Heart left ventricle (tissue), 13 donors: Measurements from ENCODE around the gene ZNF618.

Experiments
- CTCF ChIP-seq, 12 donors: fragments of 200-600 bp; sonication (generic) in 4 of 12; IDR thresholded peaks; one replicate each; pipeline versions ENCODE4 v1.5.0 to v1.8.0; 2018 to 2022; ENCODE audit warnings: antibody characterized with exemption in 12 of 12, mild to moderate bottlenecking in 5 of 12
- POLR2A ChIP-seq, 2 donors: fragments of 450-650 bp; IDR thresholded peaks; one replicate each; pipeline ENCODE4 v1.6.1; 2017; ENCODE audit warnings: antibody characterized with exemption in 2 of 2, mild to moderate bottlenecking in 2 of 2, moderate library complexity in 2 of 2
- donor health status: ischemic (EF 13 %, LVEDD 7.1; RV severe dilation, severe dysfunction).
- donor health status: DM: no; HTN: yes; CAD: no.
- donor health status: DM: no; HTN: no; CAD: no.
- donor health status: ischemic (EF 25% LVEDD 6.9; RV normal size, moderate dysfunction).
- donor health status: ischemic (EF 25% LVEDD 5.7; RV mildly dilated, moderate dysfunction).
- donor health status: ischemic (EF 35%, LVEDD 5.7; RV mildly dilated, moderate dysfunction).
- donor health status: nonischemic (EF 11% LVEDD 7.7; RV severe dilation, severe dysfunction).
- donor health status: DM: yes; HTN: yes; CAD: no.
- donor health status: PGD.
- donor health status: ischemic (EF 29% LVEDD 5.4; RV normal size, mild dysfunction).
- donor health status: nonischemic (EF 23%, LVEDD 6.1; RV moderate dilation, normal function).

GRCh38 chr9:114058688-114059046 is 182.6 kb downstream of the ZNF618 start:
- TF ChIP-seq CTCF (IDR thresholded peaks at IDR 0.05) (no peak), POLR2A (IDR thresholded peaks at IDR 0.05) (no peak)
